Prostate gland (tissue), 2 donors: ENCODE data around the gene RPL21.
"Not testable (repeated sequence)": the region's sequence is repeated elsewhere in the genome, so short reads cannot be mapped to it uniquely, and the experiment has no call there.

Experiments used
- POLR2A ChIP-seq: fragments of 450-650 bp; IDR thresholded peaks from one replicate; pipeline ENCODE4 v1.6.1; 2016; ENCODE audit warnings: antibody characterized with exemption, mild to moderate bottlenecking
- TF ChIP-seq, protein P1 (sequence below), 4 experiments: fragments of 200-600 bp in 2 of 4; fragments of 450-650 bp in 2 of 4; sonication (generic) in 2 of 4; IDR thresholded peaks; 1 replicate in 3 of 4; 2 replicates in 1 of 4; pipeline ENCODE4 v1.5.1; 2016 to 2019; ENCODE audit warnings: antibody characterized with exemption in 4 of 4, mild to moderate bottlenecking in 2 of 4, moderate library complexity in 2 of 4

DNA sequence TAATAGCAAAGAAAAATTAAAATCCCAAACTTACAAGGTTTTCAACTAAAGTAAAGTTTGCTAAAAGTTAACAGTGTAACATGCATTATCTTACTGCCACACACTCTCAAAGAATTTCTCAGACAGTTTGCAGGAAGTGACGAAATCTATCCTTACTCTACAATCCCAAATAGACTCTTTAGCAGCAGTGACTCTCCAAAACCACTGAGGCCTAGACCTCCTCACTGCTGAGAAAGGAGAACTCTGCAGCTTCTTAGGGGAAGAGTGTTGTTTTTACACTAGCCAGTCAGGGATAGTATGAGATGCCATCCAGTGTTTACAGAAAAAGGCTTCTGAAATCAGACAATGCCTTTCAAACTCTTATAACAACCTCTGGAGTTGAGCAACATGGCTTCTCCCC, 32.5 kb upstream of the RPL21 start:
- not testable (repeated sequence) for TF ChIP-seq POLR2A
- TF ChIP-seq, protein P1, sequence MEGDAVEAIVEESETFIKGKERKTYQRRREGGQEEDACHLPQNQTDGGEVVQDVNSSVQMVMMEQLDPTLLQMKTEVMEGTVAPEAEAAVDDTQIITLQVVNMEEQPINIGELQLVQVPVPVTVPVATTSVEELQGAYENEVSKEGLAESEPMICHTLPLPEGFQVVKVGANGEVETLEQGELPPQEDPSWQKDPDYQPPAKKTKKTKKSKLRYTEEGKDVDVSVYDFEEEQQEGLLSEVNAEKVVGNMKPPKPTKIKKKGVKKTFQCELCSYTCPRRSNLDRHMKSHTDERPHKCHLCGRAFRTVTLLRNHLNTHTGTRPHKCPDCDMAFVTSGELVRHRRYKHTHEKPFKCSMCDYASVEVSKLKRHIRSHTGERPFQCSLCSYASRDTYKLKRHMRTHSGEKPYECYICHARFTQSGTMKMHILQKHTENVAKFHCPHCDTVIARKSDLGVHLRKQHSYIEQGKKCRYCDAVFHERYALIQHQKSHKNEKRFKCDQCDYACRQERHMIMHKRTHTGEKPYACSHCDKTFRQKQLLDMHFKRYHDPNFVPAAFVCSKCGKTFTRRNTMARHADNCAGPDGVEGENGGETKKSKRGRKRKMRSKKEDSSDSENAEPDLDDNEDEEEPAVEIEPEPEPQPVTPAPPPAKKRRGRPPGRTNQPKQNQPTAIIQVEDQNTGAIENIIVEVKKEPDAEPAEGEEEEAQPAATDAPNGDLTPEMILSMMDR (IDR thresholded peaks at IDR 0.05) = not testable (repeated sequence)
